HPDE6-E6E7 (cell line): ENCODE measurements around the gene ABTB1.
"Not testable (repeated sequence)": the region's sequence is repeated elsewhere in the genome, so short reads cannot be mapped to it uniquely, and the experiment has no call there.

Source experiments
- DNase-seq: peaks from one replicate; pipeline ENCODE4 v3.0.0; 2011; ENCODE audit warnings: missing footprints; ENCODE audit errors: extremely low spot score

The ABTB1 gene

GRCh38 chr3:127673191-127674100 is 694 bp downstream of the ABTB1 start:
- no peak for DNase-seq

GRCh38 chr3:127674101-127674721 is 1.5 kb downstream of the ABTB1 start:
- DNase-seq: no peak

- no peak for DNase-seq
Observed at GRCh38 chr3:127674790-127675189, 2.0 kb downstream of the ABTB1 start.

GRCh38 chr3:127675651-127676391 is 3.1 kb downstream of the ABTB1 start:
- DNase-seq: no peak

- no peak for DNase-seq
Observed at GRCh38 chr3:127676456-127676855, 3.7 kb downstream of the ABTB1 start.

- no peak for DNase-seq
Observed at GRCh38 chr3:127676921-127677351, 4.2 kb downstream of the ABTB1 start.

GRCh38 chr3:127677541-127678314 is 5.0 kb downstream of the ABTB1 start:
- no peak for DNase-seq

- DNase-seq: no peak
Observed at GRCh38 chr3:127678315-127678599, 5.5 kb downstream of the ABTB1 start.

- no peak for DNase-seq
Observed at GRCh38 chr3:127678611-127679533, 6.1 kb downstream of the ABTB1 start.

GRCh38 chr3:127679534-127680145 is 6.9 kb downstream of the ABTB1 start:
- no peak for DNase-seq

- DNase-seq: no peak
Observed at GRCh38 chr3:127680146-127680661, 7.5 kb downstream of the ABTB1 start.

GRCh38 chr3:127680798-127681221 is 8.1 kb downstream of the ABTB1 start:
- DNase-seq: no peak

- not testable (repeated sequence) for DNase-seq
Observed at GRCh38 chr3:127682175-127682554, 9.4 kb downstream of the ABTB1 start.

- no peak for DNase-seq
Observed at GRCh38 chr3:127682561-127682960, 9.8 kb downstream of the ABTB1 start.

GRCh38 chr3:127684871-127685707 is 12.3 kb downstream of the ABTB1 start:
- no peak for DNase-seq

- DNase-seq: no peak
Observed at GRCh38 chr3:127685708-127686511, 13.2 kb downstream of the ABTB1 start.

GRCh38 chr3:127686512-127686894 is 13.8 kb downstream of the ABTB1 start:
- DNase-seq: no peak

- DNase-seq: no peak
Observed at GRCh38 chr3:127687228-127687737, 14.5 kb downstream of the ABTB1 start.
